ENCODE measurements around the gene ZNF79.

ZNF79 gene

GRCh38 chr9:127398275-127398647, 25.9 kb upstream of the ZNF79 start:
- DNase-seq (ENCODE audit: low spot score): no peak

DNA sequence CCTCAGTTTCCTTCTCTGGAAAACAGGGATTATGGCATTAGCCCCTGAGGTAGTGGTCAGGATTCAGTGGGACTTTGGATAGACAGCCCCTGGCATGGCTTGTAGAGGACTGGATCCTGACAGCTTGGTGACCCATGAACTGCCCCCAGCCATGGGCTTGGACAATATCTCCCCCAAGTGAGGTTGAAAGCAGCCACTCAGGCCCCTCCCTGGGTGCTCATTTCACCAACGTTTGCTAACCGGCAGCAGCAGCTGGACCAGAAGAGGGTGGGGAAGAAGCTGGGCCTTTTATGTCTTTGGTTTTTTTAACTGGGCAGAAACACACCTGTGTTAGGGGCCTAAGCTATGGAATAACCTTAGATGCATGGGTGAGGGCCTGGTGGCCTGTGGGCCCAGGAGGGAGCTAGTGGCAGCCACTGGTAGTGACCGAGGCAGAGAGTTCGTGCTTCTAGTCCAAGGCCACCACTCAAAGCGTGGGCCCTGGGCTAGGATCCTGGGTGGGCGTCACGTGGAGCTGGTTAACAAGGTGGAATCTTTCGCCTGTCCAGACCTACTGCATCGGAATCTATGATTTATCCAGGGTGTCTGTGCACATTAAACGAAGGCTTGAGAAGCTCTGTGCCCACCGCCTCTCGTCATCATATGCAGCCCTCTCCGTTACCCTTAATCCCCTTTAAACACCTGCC, 25.3 kb upstream of the ZNF79 start:
- no peak for DNase-seq (ENCODE audit: low spot score)

- DNase-seq (ENCODE audit: low spot score): no peak
These were observed 24.4 kb upstream of the ZNF79 start for GRCh38 chr9:127399736-127400269.

- DNase-seq (ENCODE audit: low spot score): no peak
These were observed 21.6 kb upstream of the ZNF79 start for GRCh38 chr9:127402401-127403090.

GRCh38 chr9:127403507-127404192, 20.5 kb upstream of the ZNF79 start:
- no peak for DNase-seq (ENCODE audit: low spot score)

GRCh38 chr9:127404631-127405030, 19.6 kb upstream of the ZNF79 start:
- DNase-seq (ENCODE audit: low spot score): no peak

GRCh38 chr9:127405344-127406125, 18.6 kb upstream of the ZNF79 start:
- DNase-seq (ENCODE audit: low spot score): peak; percentile 58

- DNase-seq (ENCODE audit: low spot score): no peak
These were observed 17.2 kb upstream of the ZNF79 start for GRCh38 chr9:127406799-127407491.

GRCh38 chr9:127407492-127407843, 16.7 kb upstream of the ZNF79 start:
- DNase-seq (ENCODE audit: low spot score): no peak

DNA sequence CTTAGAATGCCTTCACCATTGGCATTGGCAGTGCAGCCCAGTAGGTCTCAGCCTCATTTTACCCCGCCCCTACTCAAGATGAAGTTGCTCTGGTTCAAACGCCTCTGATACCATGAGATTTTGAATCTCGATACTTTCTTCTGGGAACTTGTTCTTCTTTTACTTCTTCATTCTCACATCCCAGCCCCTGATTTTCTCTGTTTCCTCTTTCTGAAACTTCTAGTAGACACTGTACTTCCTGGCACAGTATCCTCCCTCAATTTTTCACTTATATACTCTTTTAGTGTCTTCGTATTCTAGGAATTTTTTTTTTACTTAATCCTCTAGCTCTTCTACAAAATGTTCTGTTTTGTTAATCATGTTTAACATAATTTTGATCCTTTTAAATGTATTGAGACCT, 13.1 kb upstream of the ZNF79 start:
- DNase-seq (ENCODE audit: low spot score): no peak

- DNase-seq (ENCODE audit: low spot score): no peak
These were observed 9.0 kb upstream of the ZNF79 start for GRCh38 chr9:127415141-127415540.

DNA sequence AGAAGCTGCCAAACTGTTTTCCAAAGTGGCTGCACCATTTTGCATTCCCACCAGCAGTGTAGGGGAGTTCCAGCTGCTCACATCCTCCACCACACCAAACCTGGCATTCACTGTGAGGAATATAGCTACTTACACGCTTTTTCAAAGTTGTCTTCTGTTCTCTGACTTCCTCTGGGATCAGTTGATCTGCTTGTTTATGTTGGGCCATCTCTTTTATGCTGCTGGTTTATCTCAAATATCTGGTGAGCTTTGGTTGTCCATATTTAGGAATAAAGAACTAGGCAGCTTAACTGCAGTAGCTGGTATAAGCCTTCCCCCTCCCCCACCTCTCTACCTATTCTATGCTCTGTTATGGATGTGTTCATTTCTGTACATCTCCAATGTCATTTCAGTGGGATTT, 8.5 kb upstream of the ZNF79 start:
- no peak for DNase-seq (ENCODE audit: low spot score)

GRCh38 chr9:127417131-127418036, 6.8 kb upstream of the ZNF79 start:
- DNase-seq (ENCODE audit: low spot score): peak; percentile 20

GRCh38 chr9:127418037-127418471, 6.1 kb upstream of the ZNF79 start:
- DNase-seq (ENCODE audit: low spot score): peak; percentile 72

DNA sequence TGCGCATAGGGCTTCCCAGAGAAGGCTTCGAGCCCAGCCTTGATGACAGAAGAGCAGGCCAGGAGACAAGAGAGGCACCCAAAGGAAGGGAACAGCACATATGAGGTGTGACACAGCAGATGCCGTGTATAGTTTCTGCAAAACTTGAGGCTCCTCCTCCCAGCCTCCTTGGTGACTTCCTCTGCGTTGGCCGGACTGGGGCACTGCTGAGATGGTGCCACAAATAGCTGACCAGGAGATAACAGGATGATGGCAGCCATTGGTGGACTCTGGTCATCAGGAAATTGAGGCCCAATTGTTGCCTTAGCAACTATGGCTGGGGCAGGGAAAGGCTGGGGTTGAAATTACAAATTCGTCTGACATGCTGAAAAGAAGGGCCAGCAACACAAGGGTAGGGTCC, 4.8 kb upstream of the ZNF79 start:
- DNase-seq (ENCODE audit: low spot score): no peak

DNA sequence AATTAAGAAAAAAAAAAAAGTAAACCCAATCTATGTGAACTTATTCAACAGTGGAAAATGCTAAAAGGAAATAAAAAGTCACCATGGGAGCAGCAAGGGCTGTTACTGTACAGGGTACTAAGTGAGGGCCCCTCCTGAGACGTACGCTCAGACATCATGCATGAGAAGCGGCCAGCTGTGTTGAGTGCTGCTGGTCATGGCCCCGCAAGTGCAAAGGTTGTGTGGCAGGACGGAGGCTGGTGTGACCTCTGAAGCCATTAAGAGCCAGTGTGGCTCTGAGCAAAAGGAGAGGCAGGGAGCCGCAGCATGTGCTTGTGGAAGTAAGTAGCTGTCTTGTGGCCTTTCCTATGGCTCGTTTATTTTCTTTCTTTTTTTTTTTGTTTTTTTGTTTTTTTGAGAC, 3.1 kb upstream of the ZNF79 start:
- no peak for DNase-seq (ENCODE audit: low spot score)

- no peak for DNase-seq (ENCODE audit: low spot score)
These were observed 1.9 kb upstream of the ZNF79 start for GRCh38 chr9:127422133-127422782.

DNA sequence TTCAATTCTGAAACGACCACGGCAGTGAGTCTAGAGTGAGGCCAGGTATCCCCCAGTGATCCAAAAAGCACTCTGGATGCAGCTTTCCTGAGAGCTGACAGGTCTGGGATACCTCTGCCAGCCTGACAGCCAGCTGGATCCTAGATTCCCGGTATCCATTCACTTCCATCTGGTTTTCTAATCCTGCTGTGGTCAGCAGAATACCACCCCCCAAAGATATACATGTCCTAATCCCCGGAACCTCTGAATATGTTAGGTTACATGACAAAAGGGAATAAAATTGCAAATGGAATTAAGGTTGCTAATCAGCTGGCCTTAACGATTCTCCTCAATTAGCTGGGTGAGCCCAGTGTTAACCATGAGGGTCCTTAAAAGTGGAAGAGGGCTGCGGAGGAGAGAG, 1.4 kb upstream of the ZNF79 start:
- no peak for DNase-seq (ENCODE audit: low spot score)

DNA sequence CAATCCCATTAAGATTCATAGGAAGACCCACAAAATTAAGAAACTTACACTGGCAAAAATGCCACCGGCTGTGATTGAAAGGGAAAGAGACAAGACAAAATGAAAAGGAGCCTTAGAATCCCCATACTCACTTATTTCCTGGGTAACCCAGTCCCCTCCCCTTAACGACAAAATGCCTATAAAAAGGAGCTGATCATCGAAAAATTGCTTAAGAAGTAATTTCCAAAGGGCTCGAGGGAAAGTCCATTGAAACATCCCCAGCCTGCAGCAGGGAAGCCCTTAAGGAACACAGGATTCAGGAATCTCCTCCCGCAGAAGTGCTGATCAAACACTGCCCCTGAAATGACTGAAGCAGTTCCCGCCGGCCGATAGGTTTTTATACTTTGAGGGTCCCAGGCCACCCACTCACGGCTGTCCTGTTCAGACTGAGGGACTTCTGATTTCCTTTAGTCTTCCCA, 677 bp upstream of the ZNF79 start:
- no peak for DNase-seq (ENCODE audit: low spot score)

DNA sequence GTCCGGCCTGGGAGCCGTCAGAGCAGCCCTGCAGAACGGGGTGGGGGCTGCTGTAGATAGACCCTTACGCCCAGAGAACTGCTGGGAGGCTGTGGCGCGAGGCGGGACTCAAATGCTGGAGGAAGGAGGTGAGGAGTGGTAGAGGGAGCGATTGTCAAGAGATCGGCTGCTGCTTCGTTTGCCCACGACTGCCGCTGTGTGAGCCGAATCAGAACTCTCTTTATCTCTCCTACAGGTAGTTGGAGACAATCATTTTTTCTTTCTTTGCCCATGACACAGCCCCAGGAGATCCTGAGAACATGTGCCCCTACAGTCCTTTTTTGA, 456 bp downstream of the ZNF79 start:
- no peak for DNase-seq (ENCODE audit: low spot score)
